COLO668 (cell line): ENCODE results near the gene CD9.

Experiments used
- DNase-seq: peaks from one replicate; lab custom pipeline; 2025; ENCODE audit not compliant: unreplicated experiment; lab: John Stamatoyannopoulos, UW

CD9 gene

GRCh38 chr12:6216581-6216980, 16.4 kb downstream of the CD9 start:
- DNase-seq, result no peak

- DNase-seq, result no peak
Measured at GRCh38 chr12:6218347-6218925, 18.2 kb downstream of the CD9 start.

GRCh38 chr12:6219980-6220379, 19.8 kb downstream of the CD9 start:
- DNase-seq, result no peak

- no peak for DNase-seq
Measured at GRCh38 chr12:6221146-6221545, 20.9 kb downstream of the CD9 start.

- DNase-seq, result peak; percentile 36
Measured at GRCh38 chr12:6222078-6222654, 22.0 kb downstream of the CD9 start.

GRCh38 chr12:6223545-6223944, 23.3 kb downstream of the CD9 start:
- DNase-seq, result no peak

- DNase-seq, result peak; percentile 43
Measured at GRCh38 chr12:6224550-6224949, 24.4 kb downstream of the CD9 start.

- DNase-seq, result no peak
Measured at GRCh38 chr12:6225630-6226001, 25.4 kb downstream of the CD9 start.

GRCh38 chr12:6226002-6226678, 25.9 kb downstream of the CD9 start:
- no peak for DNase-seq

- no peak for DNase-seq
Measured at GRCh38 chr12:6226679-6227051, 26.5 kb downstream of the CD9 start.

GRCh38 chr12:6228535-6229223, 28.5 kb downstream of the CD9 start:
- DNase-seq, result no peak

- peak; percentile 21 for DNase-seq
Measured at GRCh38 chr12:6229224-6230218, 29.3 kb downstream of the CD9 start.

GRCh38 chr12:6230321-6231110, 30.3 kb downstream of the CD9 start:
- DNase-seq, result peak; percentile 2

GRCh38 chr12:6231359-6232268, 31.4 kb downstream of the CD9 start:
- DNase-seq, result no peak

- no peak for DNase-seq
Measured at GRCh38 chr12:6233121-6233971, 33.1 kb downstream of the CD9 start.

GRCh38 chr12:6234214-6234613, 34.0 kb downstream of the CD9 start:
- no peak for DNase-seq

GRCh38 chr12:6234906-6235305, 34.7 kb downstream of the CD9 start:
- peak; percentile 33 for DNase-seq

GRCh38 chr12:6235499-6235898, 35.3 kb downstream of the CD9 start:
- peak; percentile 85 for DNase-seq
